HG03280 (cell line): Measurements from ENCODE around the gene FUBP3.
"Not testable (repeated sequence)": the region's sequence is repeated elsewhere in the genome, so short reads cannot be mapped to it uniquely, and the experiment has no call there.

Experiments
- ATAC-seq: cut with Tn5 transposase; IDR thresholded peaks from one replicate; pipeline ENCODE4 v1.9.1; 2021; ENCODE audit warnings: mild to moderate bottlenecking, moderate library complexity; ENCODE audit not compliant: unreplicated experiment

FUBP3 gene

DNA sequence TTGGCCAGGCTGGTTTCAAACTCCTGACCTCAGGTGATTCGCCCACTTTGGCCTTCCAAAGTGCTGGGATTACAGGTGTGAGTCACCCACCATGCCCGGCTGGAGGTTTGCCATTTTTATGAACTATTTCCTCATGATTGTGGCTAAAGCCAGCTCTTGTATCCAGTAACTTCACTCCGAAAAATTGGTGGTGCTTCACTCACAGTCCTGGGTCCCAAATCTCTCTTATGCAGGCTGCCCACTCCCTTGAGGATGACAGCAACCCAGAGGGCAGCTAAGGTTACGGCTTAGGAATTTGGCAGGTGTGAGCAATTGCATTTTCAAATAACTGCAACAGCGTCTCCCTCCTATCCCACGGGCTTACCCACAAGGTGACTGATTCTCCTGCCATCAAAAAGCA, 23.4 kb upstream of the FUBP3 start:
- no peak for ATAC-seq

DNA sequence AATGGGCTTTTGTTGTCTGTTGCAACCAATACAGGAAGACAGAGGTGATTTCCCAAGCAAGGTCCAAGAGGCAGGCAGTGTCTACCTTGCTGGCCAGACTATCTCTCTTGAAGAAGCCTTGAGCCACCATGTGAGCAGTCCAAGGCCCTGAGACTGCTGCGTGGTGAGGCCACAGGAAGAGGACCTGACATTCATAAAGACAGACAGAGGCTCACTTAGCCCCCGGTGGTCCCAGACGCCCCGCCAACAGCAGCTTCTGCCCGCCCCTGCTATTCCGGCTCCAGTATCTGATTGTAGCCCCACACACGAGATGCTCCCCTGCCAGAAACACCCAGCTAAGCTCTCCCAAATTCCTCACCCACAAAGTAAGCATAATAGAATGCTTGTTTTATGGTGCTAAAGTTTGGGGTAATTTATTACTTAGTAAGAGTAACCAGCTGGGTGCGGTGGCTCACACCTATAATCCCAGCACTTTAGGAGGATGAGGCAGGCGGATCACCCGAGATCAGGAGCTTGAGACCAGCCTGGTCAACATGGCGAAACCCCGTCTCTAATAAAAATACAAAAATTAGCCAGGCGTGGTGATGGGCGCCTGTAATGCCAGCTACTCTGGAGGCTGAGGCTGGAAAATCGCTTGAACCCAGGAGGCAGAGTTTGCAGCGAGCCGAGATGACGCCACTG, 22.8 kb upstream of the FUBP3 start:
- no peak for ATAC-seq

DNA sequence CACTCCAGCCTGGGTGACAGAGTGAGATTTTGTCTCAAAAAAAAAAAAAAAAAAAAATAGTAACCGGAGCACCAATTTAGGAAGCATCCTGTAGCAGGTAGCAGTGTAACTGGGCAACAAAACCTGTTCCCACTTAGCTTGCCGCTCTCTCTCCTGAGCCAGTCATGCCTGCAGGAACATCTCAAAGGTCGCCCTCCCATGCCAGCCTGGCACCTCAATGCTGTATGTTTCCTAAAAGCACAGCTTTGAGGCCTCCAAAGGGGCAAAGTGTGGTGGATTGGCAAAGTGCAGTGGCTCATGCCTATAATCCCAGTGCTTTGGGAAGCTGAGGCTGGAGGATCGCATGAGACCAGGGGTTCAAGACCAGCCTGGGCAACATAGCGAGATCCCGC, 22.3 kb upstream of the FUBP3 start:
- ATAC-seq: no peak

DNA sequence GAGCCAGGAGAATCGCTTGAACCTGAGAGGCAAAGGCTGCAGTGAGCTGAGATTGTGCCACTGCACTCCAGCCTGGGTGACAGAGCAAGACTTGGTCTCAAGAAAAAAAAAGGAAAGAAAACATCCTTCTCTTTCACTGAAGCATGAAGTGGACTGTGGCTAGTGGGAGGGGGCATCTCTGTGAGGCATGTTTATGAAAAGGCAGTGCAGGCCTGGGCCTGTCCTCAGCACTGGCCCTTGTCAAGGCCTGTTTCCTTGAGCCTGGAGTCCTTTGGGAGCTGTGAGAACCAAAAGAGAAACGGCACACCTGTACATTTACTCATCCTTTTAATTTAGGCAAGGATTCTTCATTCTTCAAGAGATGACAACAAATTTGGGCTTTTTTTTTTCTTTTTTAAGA, 18.3 kb upstream of the FUBP3 start:
- no peak for ATAC-seq

DNA sequence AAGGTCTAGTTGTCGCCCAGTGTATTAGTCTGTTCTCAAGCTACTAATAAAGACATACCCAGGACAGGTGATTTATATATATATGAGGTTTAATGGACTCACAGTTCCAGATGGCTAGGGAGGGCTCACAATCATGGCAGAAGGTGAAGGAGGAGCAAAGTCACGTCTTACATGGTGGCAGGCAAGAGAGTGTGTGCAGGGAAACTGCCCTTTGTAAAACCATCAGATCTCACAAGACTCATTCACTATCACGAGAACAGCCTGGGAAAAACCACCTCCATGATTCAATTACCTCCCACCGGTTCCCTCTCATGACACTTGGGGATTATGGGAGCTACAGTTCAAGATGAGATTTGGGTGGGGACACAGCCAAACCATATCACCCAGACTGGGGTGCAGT, 16.9 kb upstream of the FUBP3 start:
- not testable (repeated sequence) for ATAC-seq

DNA sequence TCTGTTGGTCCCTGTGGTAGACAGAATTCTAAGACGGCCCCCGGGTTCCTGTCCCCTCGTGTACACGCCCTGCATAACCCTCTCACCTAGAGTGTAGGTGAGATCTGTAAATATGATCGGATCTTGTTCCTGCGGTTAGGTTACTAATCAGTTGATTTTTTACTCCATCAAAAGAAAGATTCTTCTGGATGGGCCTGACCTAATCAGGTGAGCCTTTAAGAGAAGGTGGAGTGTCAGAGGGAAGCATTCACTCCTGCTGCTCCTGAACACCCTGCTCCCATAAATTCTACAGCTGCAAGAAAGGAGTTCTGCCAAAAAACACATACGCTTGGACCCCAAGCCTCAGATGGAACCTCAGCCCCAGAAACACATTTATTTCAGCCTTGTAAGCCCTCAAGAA, 15.6 kb upstream of the FUBP3 start:
- no peak for ATAC-seq

DNA sequence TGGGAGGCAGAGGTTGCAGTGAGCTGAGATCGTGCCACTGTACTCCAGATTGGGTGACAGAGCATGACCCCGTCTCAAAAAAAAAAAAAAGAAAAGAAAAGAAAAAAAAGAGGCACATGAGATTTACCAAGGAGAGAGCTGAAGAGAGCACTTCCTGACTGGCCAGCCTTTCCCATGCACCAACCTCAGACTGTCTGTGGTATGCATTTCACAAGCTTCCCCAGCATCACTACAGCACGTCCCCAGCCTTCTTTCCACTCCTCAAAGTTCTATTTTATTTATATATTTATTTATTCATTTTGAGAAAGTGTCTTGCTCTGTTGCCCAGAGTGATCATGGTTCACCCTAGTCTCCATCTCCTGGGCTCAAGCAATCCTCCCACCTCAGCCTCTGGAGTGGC, 13.6 kb upstream of the FUBP3 start:
- no peak for ATAC-seq

DNA sequence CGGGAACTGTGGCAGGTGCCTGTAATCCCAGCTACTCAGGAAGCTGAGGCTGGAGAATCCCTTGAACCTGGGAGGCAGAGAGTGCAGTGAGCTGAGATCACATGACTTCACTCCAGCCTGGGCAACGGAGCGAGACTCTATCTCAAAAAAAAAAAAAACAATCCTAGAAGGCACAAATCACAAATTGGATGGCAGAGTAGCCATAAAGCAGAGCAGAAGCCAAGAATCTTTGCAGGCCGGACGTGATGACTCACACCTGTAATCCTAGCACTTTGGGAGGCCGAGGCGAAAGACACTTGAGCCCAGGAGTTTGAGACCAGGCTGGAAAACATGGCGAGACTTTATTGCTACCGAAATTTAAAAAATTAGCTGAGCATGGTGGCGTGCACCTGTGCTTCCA, 9.2 kb upstream of the FUBP3 start:
- no peak for ATAC-seq

DNA sequence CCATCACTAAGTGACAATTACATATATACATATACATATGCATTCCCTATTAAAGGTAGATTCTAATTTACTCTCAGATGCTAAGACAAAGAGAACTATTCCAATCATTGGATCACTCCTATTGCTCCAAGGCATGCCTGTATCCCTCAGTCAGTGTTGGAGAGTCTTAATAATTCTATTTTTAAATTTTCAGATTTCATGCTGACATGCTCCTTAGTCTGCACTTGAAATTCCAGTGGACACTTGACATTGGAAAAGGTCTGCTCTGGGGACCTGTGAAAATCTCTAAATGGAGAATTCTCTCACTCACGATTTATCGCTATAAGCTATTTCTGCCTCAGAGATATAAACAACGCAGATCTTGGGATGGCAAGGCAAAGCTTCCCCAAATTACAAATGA, 3.9 kb upstream of the FUBP3 start:
- no peak for ATAC-seq

DNA sequence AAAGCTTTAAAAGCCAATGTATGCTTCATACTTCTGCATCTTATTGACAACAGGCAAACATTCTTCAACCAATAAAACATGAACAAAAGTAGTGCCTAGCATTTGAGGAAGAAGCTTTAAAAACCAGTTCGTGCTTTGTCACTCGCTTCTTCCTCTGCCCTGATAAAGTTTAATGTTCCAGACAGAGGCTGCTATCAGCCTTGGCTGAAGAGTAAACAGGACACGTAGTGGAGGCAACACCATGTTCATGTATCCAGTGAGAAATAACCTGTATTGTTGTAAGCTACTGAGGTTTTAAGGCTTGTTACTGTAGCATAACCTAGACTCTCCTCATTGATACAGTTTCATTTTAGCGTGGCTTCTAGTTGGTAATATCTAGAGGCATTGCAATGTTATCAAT, 3.2 kb upstream of the FUBP3 start:
- ATAC-seq: no peak

DNA sequence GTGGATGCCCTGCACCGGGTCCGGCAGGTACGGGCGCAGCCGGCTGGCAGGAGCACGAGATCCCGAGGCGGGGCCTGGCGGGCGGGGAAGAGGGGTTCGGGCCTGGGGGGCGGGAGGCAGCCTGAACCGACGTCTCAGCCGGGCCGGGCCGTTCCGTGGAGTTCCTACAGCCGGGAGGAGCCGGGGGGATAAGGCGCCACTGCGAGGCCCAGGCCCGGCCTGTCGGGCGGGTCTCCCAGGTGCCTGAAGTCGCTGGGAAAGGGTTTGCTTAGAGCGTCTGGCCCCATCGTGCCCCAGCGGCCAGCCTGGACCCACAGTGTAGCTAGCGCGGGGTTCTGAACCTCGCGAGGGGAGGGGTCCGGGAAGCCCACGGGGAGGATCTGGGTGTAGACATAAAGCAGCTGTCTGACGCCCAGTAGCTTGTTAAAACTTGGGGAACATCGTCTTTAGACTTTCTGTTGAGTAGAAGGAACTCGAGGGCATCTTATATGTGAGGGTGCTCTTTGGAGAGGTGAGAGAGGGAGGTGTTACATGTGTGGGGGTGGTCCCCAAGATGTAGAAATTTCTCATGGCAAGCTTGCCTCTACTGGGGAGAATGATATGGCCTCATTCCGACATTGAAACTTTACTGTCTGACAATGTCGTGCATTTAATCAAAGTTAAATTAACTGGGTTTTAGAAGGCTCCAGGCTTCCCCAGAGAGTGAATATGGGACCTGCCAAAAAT, 524 bp downstream of the FUBP3 start:
- ATAC-seq: peak; percentile 28

DNA sequence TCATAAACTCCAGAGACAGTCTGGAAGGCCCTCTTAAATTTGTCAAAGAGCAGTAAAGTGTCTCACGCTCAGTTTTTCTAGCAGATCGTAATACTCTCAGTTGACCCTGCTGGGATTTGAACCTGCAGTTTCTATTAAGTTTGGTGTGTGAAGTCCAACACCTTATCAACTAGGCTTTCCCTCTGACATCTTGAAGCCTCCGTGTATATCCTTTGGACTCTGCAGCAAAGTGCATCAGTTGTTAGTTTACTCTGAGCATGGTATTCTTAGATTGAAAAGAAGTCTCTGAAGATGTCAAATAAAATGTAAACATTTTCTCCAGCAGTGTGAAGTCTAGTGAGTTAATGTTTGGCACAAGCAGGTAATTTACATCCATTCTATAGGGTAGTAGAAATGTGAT, 2.4 kb downstream of the FUBP3 start:
- ATAC-seq: no peak

DNA sequence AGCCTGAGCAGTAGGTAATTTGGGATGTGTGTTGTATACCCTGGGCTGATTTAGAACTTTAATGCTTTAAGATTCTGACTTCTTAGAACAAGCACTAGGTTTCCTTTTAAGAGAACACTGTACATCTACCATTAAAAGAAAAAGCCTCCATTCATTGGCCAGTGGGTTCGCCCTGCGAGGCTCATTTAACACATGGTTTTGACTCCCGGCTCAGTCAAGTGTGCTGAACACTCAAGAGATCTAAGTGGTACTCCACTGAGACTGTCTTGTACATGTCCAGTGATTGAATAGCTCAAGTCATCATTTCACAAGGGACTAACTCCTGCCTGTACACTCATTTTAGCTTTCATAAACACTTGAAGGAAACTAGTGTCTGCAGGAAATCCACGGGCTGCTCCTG, 3.9 kb downstream of the FUBP3 start:
- ATAC-seq: no peak

DNA sequence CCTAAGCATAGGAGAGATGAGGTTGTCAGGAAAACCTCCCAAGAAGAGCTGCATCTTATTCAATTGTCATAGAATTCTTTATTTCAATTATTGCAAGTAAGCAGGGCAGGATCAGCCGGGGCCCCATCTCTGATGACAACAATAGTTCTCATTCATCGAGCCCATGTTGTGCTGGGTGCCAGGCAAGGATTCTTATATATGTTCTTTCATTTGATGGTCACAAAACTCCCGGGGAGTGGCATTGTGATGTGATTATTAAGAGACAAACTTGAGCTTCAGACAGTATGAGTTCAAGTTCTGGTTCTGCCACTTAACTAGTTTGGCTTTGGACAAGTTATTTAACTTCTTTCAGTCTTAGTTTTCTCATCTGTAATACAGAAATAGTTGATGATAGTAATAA, 8.5 kb downstream of the FUBP3 start:
- no peak for ATAC-seq

DNA sequence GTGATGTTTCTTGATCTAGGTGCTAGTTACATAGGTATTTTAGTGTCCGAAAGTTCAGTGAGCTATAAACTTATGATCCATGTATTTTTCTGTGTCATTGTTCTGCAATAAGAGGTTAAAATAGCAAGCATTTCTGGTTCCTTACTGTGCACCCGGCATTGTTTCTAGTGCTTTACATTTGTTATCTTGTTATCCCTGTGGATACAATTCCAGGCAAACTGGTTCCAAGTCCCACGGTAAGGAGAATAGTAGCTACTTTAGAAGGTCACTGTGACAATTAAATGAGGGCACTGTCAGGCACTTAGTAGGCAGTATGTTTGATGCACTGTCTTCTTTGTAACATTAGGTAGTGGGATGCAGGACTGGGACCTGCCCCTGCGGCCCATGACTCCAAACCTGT, 9.0 kb downstream of the FUBP3 start:
- no peak for ATAC-seq

DNA sequence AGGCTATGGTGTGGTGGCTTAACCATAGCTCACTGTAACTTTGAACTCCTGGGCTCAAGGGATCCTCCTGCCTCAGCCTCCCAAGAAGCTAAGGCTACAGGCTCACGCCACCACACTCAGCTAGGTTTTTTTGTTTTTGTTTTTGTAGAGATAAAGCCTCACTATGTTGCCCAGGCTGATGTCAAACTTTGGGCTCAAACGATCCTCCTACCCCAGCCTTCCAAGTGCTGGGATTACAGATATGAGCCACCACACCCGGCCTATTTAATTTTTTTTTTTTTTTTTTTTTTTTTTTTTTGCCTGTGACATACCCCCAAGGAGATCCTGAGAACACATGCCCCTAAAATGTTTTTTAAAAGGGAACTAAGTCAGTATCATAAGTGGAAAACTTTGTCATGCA, 10.4 kb downstream of the FUBP3 start:
- ATAC-seq: no peak

DNA sequence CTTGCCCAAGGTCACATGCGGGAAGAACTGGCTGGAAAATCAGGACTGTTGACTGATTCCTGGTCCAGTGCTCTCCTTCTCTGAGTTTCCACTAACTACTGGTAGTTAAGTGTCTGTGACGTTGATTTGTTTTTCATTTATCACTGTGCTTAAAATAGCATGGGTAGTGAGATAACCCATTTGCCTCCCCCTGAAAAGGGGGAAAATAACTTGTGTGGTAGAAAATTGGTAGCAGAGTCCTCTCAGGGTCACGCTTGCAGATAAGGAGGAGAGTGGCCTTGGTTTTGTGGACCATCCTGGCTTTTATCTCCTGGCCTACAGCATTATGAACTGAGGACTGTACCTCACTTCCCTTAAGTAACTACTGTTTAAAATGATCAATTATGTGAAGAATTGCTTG, 10.9 kb downstream of the FUBP3 start:
- no peak for ATAC-seq

DNA sequence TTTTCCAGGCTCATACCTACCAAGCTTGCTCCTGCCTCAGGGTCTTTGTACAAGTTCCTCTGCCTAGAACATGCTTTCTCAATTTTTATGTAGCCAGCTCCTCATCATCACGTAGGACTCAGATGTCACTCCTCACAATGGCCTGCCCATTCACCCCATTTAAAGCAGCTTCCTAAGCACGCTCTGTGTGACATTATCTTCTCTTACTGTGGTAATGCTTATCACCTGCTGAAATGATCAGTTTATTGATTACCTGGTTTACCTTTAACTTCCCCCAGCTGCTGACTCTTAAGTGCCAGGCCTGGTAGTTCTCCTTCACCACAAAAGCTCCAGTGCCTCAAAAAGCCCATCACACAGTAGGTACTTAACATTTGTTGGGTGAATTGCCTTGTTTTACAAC, 13.6 kb downstream of the FUBP3 start:
- ATAC-seq: no peak

DNA sequence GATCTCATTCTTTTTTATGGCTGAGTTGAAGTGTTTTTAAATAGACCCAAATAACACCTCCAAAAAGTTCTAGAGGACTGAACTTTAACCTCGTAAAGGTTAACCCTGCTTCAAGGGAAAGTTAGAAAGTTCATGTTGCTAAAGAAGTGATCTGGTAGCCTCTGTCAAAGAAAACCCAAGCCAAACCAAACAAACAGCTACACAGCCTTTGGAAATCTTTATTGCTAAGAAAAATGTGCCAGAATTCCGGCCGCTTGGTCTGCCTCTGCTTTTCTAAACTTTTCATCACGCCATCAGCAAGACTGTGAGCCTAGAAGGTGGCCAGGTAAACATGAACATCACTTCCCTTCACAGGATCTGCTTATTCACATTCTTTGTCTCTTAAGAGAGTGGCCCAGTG, 17.9 kb downstream of the FUBP3 start:
- no peak for ATAC-seq

DNA sequence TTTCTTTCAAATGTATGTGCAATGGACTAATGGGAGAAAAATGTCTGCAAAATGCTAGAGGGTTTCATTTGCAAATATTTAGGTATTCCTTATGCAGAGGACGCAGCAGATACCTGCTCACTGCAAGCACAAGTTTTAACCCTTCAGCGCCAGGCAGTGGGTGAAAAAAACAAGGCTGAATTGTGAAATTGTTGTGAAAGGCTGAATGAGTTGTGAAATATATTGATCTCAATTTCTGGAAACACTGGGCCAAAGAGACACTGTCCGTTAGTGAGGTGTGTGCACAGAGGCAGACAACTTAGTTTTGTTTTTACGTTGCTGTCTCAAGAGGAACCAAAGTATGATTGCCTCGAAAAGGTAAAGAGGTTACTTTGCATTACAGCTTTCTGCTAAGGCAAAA, 18.8 kb downstream of the FUBP3 start:
- ATAC-seq: no peak

DNA sequence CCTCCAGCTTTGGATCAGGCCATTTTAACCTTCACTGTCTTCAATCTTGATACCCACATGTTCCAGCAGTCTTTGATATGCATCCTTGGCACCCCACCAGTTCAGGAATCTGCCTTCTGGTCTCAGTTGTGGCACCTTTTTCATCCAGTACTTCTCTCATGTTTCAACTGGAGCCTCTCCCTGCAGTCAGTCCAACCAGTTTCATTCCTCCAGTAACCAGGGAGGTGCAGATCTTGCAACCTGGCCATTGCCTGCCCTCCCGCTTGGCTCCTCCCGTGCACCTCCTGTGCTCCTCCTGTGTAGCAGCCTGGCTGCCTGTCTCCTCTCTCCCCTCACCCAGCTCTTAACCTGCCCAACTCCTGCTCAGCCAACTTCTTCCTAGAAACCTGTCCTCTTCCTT, 20.2 kb downstream of the FUBP3 start:
- no peak for ATAC-seq

DNA sequence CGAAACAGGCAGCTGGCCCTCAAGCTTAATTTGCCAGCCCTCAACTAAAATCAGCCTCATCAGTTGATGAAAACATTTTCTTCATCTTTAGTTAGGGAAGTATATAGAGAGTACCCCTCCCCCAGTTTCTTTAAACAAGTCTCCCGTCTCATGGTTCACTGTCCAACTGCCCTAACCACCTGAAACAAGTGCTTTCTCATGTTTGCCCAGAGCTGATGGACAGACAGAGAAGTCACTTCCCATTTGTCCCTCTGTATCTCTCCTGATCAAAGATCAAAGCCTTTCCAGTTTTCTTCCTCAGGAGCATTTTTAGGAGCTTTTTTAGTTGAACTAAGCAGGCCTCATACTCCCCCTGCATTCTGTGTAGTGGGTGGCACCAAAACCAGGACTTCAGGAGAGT, 21.7 kb downstream of the FUBP3 start:
- ATAC-seq: no peak

DNA sequence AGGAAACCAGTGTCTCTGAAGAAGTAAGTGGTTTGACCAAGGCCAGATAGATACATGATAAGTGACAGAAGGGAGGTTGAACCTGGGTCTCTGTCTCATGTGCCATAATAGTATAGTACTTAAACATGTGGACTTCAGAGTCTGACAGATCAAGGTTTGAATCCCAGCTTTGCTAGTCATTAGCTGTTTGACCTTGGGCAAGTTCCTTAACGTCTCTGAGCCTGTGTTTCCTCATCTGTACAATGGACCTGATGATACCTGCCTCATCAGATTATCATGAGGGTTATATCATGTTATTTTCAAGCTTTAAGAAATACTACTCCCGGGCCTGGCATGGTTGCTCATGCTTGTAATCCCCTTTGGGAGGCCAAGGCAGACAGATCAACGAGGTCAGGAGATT, 24.9 kb downstream of the FUBP3 start:
- ATAC-seq: no peak
